KMS-11 (cell line): ENCODE measurements around the gene MPC1.
A peak's percentile ranks its signal among the peaks of the same experiment; 100 is the strongest.

ENCODE experiments used
- H2AFZ ChIP-seq: fragments of 200-600 bp; sonication (generic); 2 replicates; pipeline ENCODE4 v1.6.1; 2016; ENCODE audit warnings: antibody characterized with exemption, mixed run types, low read depth
- H3K27ac ChIP-seq: fragments of 200-600 bp; sonication (generic); 2 replicates; pipeline ENCODE4 v1.6.1; 2016; ENCODE audit warnings: mild to moderate bottlenecking, mixed run types
- H3K27me3 ChIP-seq: fragments of 200-600 bp; sonication (generic); 2 replicates; pipeline ENCODE4 v1.6.1; 2017; ENCODE audit warnings: mild to moderate bottlenecking, low read depth, mixed run types, moderate library complexity; ENCODE audit not compliant: insufficient read depth
- H3K36me3 ChIP-seq: fragments of 200-600 bp; sonication (generic); 2 replicates; pipeline ENCODE4 v1.6.1; 2017; ENCODE audit warnings: mild to moderate bottlenecking, mixed run types; ENCODE audit not compliant: insufficient read depth
- H3K4me1 ChIP-seq: fragments of 200-600 bp; sonication (generic); 2 replicates; pipeline ENCODE4 v1.6.1; 2016; ENCODE audit warnings: mild to moderate bottlenecking, low read depth, mixed run types; ENCODE audit not compliant: poor library complexity, severe bottlenecking
- H3K4me2 ChIP-seq: fragments of 200-600 bp; sonication (generic); 2 replicates; pipeline ENCODE4 v1.7.0; 2016; ENCODE audit warnings: mild to moderate bottlenecking, mixed run types
- H3K4me3 ChIP-seq: fragments of 200-600 bp; sonication (generic); IDR thresholded peaks from 2 replicates; pipeline ENCODE4 v1.6.1; 2017; ENCODE audit warnings: low read depth, low read length, mixed read lengths; ENCODE audit not compliant: insufficient read depth
- H3K79me2 ChIP-seq: fragments of 200-600 bp; sonication (generic); 2 replicates; pipeline ENCODE4 v1.6.1; 2016; ENCODE audit warnings: low read depth, mixed run types; ENCODE audit not compliant: insufficient read depth
- H3K9ac ChIP-seq: fragments of 200-600 bp; sonication (generic); 2 replicates; pipeline ENCODE4 v1.6.1; 2016; ENCODE audit warnings: mild to moderate bottlenecking, mixed run types
- H4K20me1 ChIP-seq: fragments of 200-600 bp; sonication (generic); 2 replicates; pipeline ENCODE4 v1.6.1; 2016; ENCODE audit warnings: mild to moderate bottlenecking, mixed run types; ENCODE audit not compliant: insufficient read depth
- CTCF ChIP-seq: fragments of 200-600 bp; sonication (generic); conservative IDR thresholded peaks from 2 replicates; pipeline ENCODE4 v1.6.1; 2017; ENCODE audit warnings: low read depth, mild to moderate bottlenecking, antibody characterized with exemption, low read length, moderate library complexity, mixed read lengths

MPC1 gene

GRCh38 chr6:166382500-166382932 is 224 bp downstream of the MPC1 start:
- Histone ChIP-seq H3K9ac (peak overlapping the region; percentile 35; the same call in 1 of the 2 replicates), H3K27me3 (no peaks in the 10 kb centered on the region), H3K4me3 (no peak overlapping the region), H3K79me2 (no peaks in the 10 kb centered on the region), H3K4me2 (peak overlapping the region; percentile 86), H2AFZ (peak overlapping the region; percentile 79; the same call in 1 of the 2 replicates), H3K27ac (peak overlapping the region; percentile 97; the same call in 1 of the 2 replicates), H3K4me1 (peaks cover 21% of the 10 kb centered on the region), H3K36me3 (no peaks in the 10 kb centered on the region), H4K20me1 (no peaks in the 10 kb centered on the region)
- no peak for TF ChIP-seq CTCF

- 0 out of 2 replicates have a peak overlapping the region, but pooled peaks have one; percentile 7 for H3K27ac ChIP-seq
- H3K79me2 ChIP-seq: no peaks in the 10 kb centered on the region
- peaks cover 21% of the 10 kb centered on the region for H3K4me1 ChIP-seq
- H3K4me3 ChIP-seq: no peak overlapping the region
- H3K36me3 ChIP-seq: no peaks in the 10 kb centered on the region
- H2AFZ ChIP-seq: peak overlapping the region; percentile 62
- TF ChIP-seq CTCF: peak; percentile 72
- H4K20me1 ChIP-seq: no peaks in the 10 kb centered on the region
- H3K4me2 ChIP-seq: peak overlapping the region; percentile 86
- no peaks in the 10 kb centered on the region for H3K27me3 ChIP-seq
- peak overlapping the region; percentile 36; the same call in 1 of the 2 replicates for H3K9ac ChIP-seq
These were observed 824 bp downstream of the MPC1 start for GRCh38 chr6:166381733-166382499.

GRCh38 chr6:166381381-166381732 is 1.4 kb downstream of the MPC1 start:
- Histone ChIP-seq H2AFZ (peak overlapping the region; percentile 62), H3K4me1 (peaks cover 21% of the 10 kb centered on the region), H3K27me3 (no peaks in the 10 kb centered on the region), H3K27ac (0 out of 2 replicates have a peak overlapping the region, but pooled peaks have one; percentile 7), H3K9ac (peak overlapping the region; percentile 36; the same call in 1 of the 2 replicates), H4K20me1 (no peaks in the 10 kb centered on the region), H3K4me3 (no peak overlapping the region), H3K4me2 (peak overlapping the region; percentile 86), H3K36me3 (no peaks in the 10 kb centered on the region), H3K79me2 (no peaks in the 10 kb centered on the region)
- no peak for TF ChIP-seq CTCF

DNA sequence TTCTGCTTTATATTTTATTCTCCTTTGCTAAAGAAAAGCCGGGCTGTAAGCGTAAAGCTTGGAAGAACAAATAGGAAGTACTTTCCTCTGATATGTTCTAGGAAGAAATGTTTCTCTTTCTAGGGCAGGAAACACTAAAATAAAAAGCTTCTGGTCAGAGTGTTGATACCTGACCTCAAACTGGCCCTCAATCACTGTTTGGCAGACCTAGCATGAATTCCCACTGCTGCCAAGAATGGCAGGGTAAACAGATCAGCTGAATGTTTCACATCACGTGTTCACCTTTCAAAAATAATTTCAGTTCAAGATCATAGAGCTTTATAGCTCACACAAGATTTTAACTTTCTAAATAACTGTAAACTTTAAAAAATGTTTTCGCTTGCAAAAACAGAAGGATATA is 2.9 kb downstream of the MPC1 start:
- Histone ChIP-seq H3K4me2 (no peak overlapping the region), H3K27ac (no peak overlapping the region), H3K36me3 (no peaks in the 10 kb centered on the region), H3K27me3 (no peaks in the 10 kb centered on the region), H3K9ac (no peak overlapping the region), H3K79me2 (no peaks in the 10 kb centered on the region), H4K20me1 (no peaks in the 10 kb centered on the region), H3K4me1 (peaks cover 37% of the 10 kb centered on the region), H3K4me3 (no peak overlapping the region), H2AFZ (no peak overlapping the region)
- TF ChIP-seq CTCF: no peak
